ENCODE results near the gene GPR152. TPM values are rescaled to one million over a fixed set of nuclear protein-coding genes. Genes with fewer than 3 reads are reported as not detected.
"Not testable (repeated sequence)": the region's sequence is repeated elsewhere in the genome, so short reads cannot be mapped to it uniquely, and the experiment has no call there.

Gene GPR152
- total RNA-seq, 2 donors from 2014 or later, result not detected

DNA sequence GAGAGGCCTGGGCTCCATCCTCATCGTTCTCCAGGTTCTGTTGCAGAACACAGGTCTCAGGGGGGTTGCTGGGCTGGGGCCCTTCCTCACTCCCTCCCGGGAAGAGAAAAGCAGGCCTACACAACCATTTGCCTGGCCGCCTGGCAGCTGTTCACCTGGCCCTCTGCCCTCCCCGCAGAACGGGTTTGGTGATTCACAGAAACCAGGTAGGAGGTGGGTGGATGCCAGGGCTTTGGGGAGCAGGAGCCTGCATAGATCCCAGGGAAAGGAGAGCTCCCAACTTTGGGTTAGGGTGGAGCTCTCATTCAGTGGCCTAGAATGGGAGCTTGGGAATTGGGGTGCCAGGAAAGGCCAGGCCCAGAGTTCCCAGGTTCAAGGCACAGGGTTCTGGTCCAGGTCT, 15.5 kb upstream of the GPR152 start:
- Histone ChIP-seq H3K4me3 (peak overlapping the region; percentile 85 to 89), H3K4me1 (peaks cover 57% of the 10 kb centered on the region), H3K27me3 (no peaks in the 10 kb centered on the region), H3K27ac (peak overlapping the region; percentile 82 to 93 (median 87)), H3K36me3 (replicated peaks in 1 of 2; ENCODE audit: insufficient read depth in 1 of 2, low read depth in 2 of 2) (no peaks in the 10 kb centered on the region), H3K9me3 (no peaks in the 10 kb centered on the region)
- intact Hi-C loops (cut with DNase I), result no loop called here
- WGBS, 2 donors, result 9 to 12% methylated on average over 5 of the region's 5 CpGs
- peak; percentile 94 to 98 (median 96) for DNase-seq
- ATAC-seq, result peak; percentile 69
- peak; percentile 59 to 73 (median 72) for TF ChIP-seq POLR2A (IDR thresholded peaks at IDR 0.05)
- TF ChIP-seq, protein P1, sequence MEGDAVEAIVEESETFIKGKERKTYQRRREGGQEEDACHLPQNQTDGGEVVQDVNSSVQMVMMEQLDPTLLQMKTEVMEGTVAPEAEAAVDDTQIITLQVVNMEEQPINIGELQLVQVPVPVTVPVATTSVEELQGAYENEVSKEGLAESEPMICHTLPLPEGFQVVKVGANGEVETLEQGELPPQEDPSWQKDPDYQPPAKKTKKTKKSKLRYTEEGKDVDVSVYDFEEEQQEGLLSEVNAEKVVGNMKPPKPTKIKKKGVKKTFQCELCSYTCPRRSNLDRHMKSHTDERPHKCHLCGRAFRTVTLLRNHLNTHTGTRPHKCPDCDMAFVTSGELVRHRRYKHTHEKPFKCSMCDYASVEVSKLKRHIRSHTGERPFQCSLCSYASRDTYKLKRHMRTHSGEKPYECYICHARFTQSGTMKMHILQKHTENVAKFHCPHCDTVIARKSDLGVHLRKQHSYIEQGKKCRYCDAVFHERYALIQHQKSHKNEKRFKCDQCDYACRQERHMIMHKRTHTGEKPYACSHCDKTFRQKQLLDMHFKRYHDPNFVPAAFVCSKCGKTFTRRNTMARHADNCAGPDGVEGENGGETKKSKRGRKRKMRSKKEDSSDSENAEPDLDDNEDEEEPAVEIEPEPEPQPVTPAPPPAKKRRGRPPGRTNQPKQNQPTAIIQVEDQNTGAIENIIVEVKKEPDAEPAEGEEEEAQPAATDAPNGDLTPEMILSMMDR (IDR thresholded peaks at IDR 0.05), result no peak

DNA sequence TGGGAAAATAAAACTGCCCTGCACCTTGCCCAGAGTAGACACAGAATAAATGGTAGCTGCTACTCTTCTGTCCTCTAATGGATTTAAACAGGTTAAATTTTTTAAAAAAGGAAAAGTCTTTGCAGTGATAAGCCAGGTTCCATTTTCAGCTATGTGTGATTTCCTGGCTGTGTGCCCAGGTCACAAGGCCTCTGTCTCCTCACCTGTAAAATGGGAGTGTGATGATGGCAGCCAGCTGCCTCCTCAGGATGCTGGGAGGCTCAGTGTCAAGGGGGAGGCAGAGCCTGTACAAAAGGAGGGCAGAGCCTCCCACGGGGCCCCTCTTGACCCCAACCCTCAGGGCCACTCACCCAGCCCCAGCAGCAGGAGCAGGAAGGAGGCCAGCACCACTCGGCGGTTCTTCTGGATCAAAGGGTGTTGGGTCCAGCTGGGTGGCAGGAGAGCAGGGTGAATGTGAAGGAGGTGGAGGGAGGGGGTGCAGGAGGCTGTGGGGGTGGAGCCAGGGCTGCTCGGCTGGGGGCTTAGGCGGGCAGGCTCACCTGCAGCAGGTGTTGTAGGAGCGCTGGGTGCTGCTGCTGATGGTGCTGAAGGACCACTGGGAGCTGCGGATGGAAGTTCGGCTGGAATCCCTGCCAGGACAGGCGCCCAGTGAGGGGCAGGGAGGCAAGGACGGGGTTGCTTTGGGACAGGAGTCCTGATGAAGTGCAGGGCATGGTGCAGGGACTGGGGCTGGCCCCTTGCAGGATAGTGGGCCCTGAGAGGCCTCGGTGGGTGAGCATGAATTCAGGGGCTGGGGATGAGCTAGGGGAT, 14.6 kb upstream of the GPR152 start:
- 18 to 33% methylated on average over 6 to 11 of the region's 11 CpGs for WGBS, 2 donors
- TF ChIP-seq, protein P1 (IDR thresholded peaks at IDR 0.05), result no peak
- TF ChIP-seq POLR2A (IDR thresholded peaks at IDR 0.05), result no peak
- peaks cover 57% of the 10 kb centered on the region for H3K4me1 ChIP-seq
- H3K27me3 ChIP-seq, result no peaks in the 10 kb centered on the region
- intact Hi-C loops (cut with DNase I), result no loop called here
- ATAC-seq (no peak), DNase-seq (no peak)
- H3K9me3 ChIP-seq, result no peaks in the 10 kb centered on the region
- H3K27ac ChIP-seq, result peak overlapping the region; percentile 82 to 93 (median 87)
- H3K4me3 ChIP-seq, result peak overlapping the region in 1 of 2 donors; percentile 89
- H3K36me3 ChIP-seq (replicated peaks in 1 of 2; ENCODE audit: insufficient read depth in 1 of 2, low read depth in 2 of 2), result no peaks in the 10 kb centered on the region

DNA sequence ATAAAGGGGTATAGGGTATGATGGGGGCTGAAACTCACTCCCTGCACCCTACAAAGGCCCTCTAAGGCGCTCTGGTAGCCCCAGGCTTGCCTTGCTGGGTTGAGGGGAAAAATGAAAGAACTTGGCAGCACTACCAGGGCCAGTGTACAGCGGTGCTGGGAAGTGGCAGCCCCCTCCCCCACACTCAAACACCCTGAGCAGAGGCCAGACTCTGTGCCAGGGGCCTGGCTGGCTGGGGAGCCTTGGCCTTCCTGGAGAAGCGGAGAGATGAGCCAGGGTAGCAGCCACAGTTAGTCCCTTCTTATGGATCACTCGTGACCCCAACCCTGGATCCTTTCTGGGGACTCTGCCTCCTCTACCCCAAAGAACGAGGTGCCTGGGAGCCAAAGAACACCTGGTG, 13.8 kb upstream of the GPR152 start:
- Histone ChIP-seq H3K27me3 (no peaks in the 10 kb centered on the region), H3K27ac (peak overlapping the region in 2 of 4 donors; percentile 87 to 93), H3K36me3 (replicated peaks in 1 of 2; ENCODE audit: insufficient read depth in 1 of 2, low read depth in 2 of 2) (no peaks in the 10 kb centered on the region), H3K4me3 (no peak overlapping the region), H3K4me1 (peaks cover 57% of the 10 kb centered on the region), H3K9me3 (no peaks in the 10 kb centered on the region)
- 58 to 70% methylated on average over 2 to 5 of the region's 5 CpGs for WGBS, 2 donors
- ATAC-seq (no peak), DNase-seq (peak; percentile 16 to 51 (median 40))
- intact Hi-C loops (cut with DNase I), result no loop called here
- TF ChIP-seq, protein P1 (IDR thresholded peaks at IDR 0.05), result no peak
- no peak for TF ChIP-seq POLR2A (IDR thresholded peaks at IDR 0.05)

DNA sequence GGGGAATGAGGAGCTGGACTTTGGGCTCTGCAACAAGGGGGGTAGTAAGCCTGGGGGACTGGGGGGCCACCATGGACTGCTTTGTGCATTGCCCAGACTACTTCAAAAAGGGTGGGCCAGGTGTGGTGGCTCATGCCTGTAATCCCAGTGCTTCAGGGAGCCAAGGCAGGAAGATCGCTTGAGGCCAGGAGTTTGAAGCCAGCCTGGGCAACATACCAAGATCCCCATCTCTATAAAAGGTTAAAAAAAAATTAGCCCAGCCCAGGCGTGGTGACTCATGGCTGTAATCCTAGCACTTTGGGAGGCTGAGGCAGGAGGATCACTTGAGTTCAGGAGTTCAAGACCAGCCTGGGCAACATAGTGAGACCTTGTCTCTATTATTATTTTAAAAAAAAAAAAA, 13.0 kb upstream of the GPR152 start:
- H3K4me3 ChIP-seq; H3K27me3 ChIP-seq; ATAC-seq; H3K36me3 ChIP-seq (replicated peaks in 1 of 2; ENCODE audit: insufficient read depth in 1 of 2, low read depth in 2 of 2); intact Hi-C loops (cut with DNase I); H3K9me3 ChIP-seq: not testable (repeated sequence)
- peaks cover 57% of the 10 kb centered on the region for H3K4me1 ChIP-seq
- peak overlapping the region; percentile 68 to 93 (median 82) for H3K27ac ChIP-seq
- 43 to 60% methylated on average over 2 of the region's 2 CpGs for WGBS, 2 donors
- DNase-seq, result peak in 1 of 4 donors; percentile 11

DNA sequence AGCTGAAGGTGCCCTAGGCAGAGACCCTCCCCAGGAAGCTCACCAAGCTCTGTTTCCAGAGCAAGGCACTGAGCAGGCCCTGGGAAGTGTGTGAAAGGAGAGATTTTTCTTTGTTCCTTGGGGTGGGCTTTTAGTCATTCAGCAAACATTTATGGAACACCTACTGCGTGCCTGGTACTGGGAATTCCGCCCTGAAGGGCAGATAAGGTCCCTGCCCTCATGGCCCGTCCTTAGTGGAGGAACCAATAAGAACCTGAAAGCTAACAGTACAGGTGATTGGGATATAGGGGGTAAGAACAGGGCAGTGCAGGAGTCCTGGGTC, 12.6 kb upstream of the GPR152 start:
- 0 to 24% methylated on average over 3 of the region's 3 CpGs for WGBS, 2 donors
- ATAC-seq, result no peak
- Histone ChIP-seq H3K4me3 (peak overlapping the region; percentile 1 to 21), H3K27me3 (no peaks in the 10 kb centered on the region), H3K4me1 (peaks cover 57% of the 10 kb centered on the region), H3K27ac (peak overlapping the region; percentile 68 to 93 (median 82)), H3K9me3 (no peaks in the 10 kb centered on the region), H3K36me3 (replicated peaks in 1 of 2; ENCODE audit: insufficient read depth in 1 of 2, low read depth in 2 of 2) (no peaks in the 10 kb centered on the region)
- TF ChIP-seq POLR2A (IDR thresholded peaks at IDR 0.05), result no peak
- TF ChIP-seq, protein P1 (IDR thresholded peaks at IDR 0.05), result no peak
- intact Hi-C loops (cut with DNase I), result no loop called here
- DNase-seq, result no peak
